Breast epithelium (tissue), 3 donors: Measurements from ENCODE around the gene SYCP1.

Experiments used
- CTCF ChIP-seq, 3 donors: fragments of 450-650 bp; IDR thresholded peaks; one replicate each; pipeline ENCODE4 v1.5.1; 2016 to 2017; ENCODE audit warnings: antibody characterized with exemption in 3 of 3, mild to moderate bottlenecking in 3 of 3, moderate library complexity in 3 of 3
- POLR2A ChIP-seq: fragments of 450-650 bp; IDR thresholded peaks from one replicate; pipeline ENCODE4 v1.6.1; 2016; ENCODE audit warnings: antibody characterized with exemption, mild to moderate bottlenecking, moderate library complexity

- TF ChIP-seq POLR2A (no peak), CTCF (IDR thresholded peaks at IDR 0.05) (no peak)
These were observed 176.9 kb downstream of the SYCP1 start for GRCh38 chr1:115031595-115031994.
